Measurements from ENCODE around the gene MEIOSIN.

MEIOSIN gene

DNA sequence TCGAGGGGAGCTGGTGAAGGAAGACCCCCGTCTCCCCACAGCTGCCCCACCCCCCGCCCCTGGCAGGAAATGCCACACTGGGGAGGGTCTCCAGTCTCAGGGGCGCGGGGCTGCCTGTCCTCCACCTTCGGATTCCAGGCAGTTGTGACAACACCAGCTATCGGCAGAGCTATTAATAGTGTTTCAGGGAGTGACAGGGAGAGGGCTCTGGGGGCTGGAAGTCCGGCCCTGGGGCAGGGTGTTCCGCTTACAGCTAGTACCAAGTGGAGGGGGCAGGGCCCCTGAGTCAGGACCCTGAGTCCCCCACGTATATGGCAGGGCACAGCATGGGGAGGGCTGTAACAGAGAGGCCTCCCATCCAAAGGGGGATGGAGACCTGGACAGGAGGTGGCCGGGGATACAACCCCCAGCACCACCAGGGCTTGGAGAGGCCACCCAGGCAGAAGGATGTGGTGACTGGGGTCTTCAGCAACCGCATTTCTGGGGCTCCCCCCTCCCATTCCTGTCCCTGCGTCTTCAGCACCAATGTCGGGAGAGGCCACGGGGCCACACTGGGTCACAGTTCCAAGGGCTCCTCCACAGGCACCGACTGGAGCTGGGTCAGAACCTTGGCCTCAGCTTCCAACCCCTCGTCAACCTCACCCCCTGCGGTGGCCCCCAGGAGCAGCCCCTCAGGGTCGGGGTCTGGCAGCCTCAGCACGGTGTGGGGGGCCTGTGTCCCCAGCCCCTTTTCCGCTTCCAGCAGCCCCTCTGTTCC, 31.9 kb downstream of the MEIOSIN start:
- no peak for DNase-seq (ENCODE audit: low read depth in 2 of 2, low spot score in 1 of 2)

DNA sequence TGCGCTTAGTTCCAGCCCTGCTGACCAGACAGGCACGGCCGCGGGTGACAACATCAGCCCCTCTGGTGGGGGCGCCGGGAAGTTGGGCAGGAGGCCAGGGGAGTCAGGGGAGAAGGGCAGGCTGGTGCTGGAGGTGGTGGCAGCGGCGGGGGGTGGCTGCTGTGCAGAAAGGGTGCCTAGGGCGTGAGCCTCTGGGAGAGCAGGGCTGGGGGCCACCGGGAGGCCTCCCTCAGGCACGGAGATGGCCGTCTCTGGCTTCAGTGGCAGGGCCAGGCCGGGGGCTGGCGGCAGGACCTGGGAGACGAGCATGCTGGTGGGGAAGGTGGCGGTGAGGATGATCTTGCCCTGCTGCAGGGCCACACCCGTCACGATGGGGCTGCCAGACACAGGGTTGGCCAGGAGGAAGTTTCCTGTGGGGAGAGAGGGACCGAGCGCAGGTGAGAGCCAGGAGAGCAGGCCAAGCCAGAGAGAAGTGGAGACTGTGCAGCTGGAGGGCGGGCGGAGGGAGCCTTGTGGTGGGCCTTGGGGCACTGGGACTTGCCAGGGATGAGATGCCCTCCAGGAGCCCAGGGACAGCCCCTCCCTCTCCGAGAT, 32.6 kb downstream of the MEIOSIN start:
- no peak for DNase-seq (ENCODE audit: low read depth in 2 of 2, low spot score in 1 of 2)

DNA sequence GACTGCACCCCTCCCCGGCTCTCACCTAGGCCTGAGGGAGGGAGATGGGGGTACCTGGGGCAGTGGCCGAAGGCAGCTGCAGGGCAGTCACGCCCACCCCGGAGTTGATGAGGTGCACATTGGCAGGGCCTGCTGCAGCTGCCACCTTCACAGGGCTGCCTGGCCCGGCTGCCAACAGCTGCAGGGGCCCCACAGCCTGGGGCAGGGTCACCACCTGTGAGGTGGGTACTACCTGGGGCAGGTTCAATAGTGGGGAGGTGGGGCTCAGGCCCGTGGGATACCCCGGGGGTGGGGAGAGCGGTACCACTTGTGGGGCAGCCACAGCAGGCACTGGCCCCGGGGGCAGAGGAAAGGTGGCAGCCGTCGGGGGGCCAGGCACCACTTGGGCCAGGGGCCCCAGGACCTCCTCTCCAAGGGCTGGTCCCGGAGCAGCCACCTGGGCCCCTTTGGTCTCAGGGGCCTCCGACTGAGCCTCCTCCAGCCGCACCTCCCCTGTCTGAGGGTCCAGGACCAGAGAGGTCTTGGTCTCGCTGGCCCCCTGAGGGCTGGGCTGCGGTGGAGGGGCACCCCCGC, 33.1 kb downstream of the MEIOSIN start:
- no peak for DNase-seq (ENCODE audit: low read depth in 2 of 2, low spot score in 1 of 2)

DNA sequence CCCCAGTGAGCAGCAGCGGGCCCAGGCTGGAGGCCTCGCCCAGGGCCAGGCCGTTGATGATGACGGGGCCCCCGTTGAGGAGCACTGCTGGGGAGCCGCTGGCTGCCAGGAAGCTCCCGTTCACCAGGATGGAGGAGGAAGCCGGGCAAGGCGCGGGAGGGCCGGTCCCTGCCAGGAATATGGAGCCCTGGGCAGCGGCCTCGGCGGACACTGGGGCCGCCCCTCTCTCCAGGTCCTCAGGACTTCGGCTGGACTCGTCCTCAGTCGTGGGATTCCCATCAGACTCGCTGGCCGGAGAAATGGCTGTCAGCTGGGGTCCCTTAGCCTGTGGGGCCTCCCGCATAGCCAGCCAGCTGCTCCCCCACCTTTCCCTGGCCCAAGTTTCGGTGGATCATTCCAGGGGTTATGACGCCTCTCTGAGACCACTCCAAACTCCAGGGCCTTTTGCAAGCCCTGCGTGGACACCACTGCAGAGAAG, 33.7 kb downstream of the MEIOSIN start:
- DNase-seq (ENCODE audit: low read depth in 2 of 2, low spot score in 1 of 2) = no peak

DNA sequence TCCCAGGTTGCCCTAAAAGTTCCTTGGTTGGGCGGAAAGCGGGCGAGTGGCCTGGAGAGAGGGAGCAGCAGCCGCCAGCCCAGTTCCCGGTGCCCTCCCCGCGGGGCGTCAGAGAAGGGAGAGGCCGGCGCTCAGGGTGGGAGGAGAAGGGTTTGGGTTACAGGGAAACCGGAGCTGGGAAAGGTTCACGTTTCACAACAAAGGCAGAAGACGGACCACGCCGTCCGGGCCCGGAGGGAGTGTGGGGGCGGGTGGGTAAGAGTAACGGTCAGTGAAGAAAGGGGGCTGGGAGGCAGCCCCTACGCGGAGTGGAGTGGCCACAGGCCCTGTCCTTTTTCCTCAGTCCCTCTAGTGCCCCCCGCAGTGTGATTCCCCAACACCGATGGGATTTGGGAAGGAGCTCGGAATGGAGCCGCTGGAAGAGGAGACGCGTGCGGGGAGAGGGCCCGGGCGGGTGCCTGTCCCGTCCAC, 34.2 kb downstream of the MEIOSIN start:
- DNase-seq (ENCODE audit: low read depth in 2 of 2, low spot score in 1 of 2) = no peak

DNA sequence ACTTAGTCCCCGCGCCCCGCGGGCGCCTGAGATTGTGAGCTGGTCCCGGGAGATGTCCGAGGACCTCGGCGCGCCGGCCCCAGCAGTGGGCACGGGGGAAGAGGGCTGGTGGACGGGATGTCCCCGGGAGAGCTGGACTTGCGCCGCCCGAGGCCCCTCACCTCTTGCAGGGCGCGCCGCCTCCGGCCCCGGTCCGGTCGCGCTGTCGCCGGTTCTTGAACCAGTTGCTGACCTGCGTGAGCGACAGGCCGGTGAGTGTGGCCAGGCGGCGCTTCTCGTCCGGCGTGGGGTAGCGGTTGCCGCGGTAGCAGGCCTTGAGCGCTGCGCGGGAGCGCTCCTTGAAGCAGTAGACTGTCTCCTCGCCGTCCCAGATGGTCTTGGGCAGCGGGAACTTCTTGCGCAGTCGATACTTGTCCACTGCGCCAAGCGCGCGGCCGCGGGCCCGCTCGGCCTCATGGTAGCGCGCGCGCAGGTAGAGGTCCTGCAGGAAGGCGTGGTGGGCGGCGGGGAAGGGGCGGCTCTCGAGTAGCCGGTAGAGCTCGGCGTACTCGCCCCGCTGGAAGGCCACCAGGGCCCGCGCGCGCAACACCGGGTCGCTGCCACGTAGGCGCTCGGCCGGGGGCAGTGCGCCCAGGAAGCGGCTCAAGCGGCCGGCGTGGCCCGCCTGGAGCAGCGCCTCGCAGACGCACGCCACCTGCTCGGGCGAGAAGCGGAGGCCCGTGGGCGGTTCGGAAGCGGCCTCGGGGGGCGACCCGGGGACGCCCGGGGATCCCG, 34.8 kb downstream of the MEIOSIN start:
- no peak for DNase-seq (ENCODE audit: low read depth in 2 of 2, low spot score in 1 of 2)

DNA sequence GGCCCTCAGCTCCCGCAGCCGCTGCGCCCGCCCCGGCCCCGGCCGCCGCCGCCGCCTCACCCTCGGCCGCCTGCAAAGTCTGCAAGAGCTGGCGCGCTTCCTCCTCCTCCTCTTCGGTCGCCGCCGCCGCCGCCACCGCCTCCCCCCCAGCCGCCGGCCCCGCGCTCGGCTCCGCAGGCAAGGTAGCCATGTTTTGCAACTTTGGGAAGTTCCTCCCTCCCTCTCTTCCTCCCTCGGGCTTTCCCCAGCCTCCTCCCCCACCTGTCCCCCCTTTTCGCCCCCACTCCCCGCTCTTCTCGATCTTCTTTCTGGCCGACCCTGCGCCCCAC, 35.4 kb downstream of the MEIOSIN start:
- DNase-seq (ENCODE audit: low read depth in 2 of 2, low spot score in 1 of 2) = no peak

DNA sequence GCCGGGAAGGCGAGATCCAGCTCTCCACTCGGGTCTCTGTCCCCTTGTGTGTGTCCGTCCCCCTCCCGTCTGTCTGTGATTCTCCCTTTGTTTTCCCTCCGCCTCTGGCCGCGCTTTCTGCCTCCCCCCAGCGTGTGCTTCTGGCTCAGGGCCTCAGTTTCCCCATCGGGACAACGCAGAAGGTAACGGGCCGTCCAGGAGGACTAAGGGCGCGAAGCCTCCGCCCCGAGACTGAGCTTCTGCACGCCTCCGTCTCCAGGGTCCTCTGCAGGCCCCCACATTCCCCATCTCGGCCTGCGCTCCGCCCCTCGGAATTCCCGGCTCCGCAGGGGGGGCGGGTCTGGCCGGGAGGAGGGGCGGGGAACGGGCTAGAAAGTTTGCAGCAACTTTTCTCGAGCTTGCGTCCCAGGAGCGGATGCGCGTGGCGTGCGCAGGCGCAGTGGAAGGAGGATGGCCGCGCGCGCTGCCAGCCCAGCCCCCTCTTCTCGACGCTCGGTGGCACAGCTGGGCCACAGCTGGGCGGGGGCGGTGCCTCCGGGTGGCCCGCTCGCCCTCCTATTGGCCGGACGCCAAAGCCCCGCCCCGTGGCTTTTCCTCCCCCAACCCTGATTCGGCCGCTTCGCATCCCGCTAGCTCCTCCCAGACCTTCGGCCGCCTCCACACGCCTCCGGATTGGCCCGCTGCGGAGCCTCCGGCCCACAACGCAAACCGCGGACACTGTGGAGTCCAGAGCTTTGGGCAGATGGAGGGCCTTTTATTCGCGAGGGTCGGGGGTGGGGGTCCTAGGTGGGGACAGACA, 35.9 kb downstream of the MEIOSIN start, which contains the start of gene SIX5:
Gene SIX5 (minus strand): TSS at position 269 of the 799 bp plus-strand sequence. CDS start 408 bp downstream, outside the sequence.
- peak; percentile 77 to 86 for DNase-seq (ENCODE audit: low read depth in 2 of 2, low spot score in 1 of 2)

DNA sequence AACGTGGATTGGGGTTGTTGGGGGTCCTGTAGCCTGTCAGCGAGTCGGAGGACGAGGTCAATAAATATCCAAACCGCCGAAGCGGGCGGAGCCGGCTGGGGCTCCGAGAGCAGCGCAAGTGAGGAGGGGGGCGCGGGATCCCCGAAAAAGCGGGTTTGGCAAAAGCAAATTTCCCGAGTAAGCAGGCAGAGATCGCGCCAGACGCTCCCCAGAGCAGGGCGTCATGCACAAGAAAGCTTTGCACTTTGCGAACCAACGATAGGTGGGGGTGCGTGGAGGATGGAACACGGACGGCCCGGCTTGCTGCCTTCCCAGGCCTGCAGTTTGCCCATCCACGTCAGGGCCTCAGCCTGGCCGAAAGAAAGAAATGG, 36.6 kb downstream of the MEIOSIN start:
- DNase-seq (ENCODE audit: low read depth in 2 of 2, low spot score in 1 of 2) = no peak

DNA sequence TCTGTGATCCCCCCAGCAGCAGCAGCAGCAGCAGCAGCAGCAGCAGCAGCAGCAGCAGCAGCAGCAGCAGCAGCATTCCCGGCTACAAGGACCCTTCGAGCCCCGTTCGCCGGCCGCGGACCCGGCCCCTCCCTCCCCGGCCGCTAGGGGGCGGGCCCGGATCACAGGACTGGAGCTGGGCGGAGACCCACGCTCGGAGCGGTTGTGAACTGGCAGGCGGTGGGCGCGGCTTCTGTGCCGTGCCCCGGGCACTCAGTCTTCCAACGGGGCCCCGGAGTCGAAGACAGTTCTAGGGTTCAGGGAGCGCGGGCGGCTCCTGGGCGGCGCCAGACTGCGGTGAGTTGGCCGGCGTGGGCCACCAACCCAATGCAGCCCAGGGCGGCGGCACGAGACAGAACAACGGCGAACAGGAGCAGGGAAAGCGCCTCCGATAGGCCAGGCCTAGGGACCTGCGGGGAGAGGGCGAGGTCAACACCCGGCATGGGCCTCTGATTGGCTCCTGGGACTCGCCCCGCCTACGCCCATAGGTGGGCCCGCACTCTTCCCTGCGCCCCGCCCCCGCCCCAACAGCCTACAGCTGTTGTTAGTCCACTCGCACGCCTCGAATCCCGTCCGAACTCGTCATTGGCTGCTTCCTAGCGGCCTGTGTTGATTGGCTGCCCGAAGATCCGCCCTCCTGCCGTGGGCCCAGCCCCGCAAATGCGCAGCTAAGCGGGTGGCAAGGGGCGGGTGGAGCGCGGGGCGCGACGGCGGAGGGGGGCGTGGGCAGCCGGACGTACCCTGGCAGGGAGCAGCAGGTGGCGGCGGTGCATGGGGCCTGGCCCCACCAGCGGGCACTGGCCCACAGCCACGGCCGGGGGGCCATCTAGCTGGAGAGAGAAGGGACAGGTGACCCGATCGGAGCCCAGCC, 37.2 kb downstream of the MEIOSIN start:
- DNase-seq (ENCODE audit: low read depth in 2 of 2, low spot score in 1 of 2) = peak; percentile 72 to 77

DNA sequence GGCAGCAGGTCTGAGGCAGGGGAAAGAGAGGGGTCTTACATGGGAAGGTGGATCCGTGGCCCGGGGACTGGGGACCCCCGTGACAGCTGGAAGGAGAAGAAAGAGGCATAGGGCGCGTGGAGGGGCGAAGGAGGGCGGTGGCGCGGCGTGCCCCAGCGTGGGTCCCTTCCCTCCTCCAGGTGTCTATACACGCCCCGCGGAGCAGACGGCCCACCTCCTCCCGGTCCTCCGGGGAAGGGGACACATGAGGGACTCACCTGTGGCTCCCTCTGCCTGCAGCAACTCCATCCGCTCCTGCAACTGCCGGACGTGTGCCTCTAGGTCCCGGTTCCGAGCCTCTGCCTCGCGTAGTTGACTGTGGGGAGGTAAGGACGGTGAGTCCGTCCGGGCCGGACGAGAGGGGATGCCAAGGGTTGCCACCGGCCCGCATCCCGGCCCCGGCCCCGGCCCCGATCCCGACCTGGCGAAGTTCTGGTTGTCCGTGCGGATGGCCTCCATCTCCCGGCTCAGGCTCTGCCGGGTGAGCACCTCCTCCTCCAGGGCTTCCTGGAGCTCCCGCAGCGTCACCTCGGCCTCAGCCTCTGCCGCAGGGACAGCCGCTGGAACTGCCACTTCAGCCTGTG, 38.2 kb downstream of the MEIOSIN start:
- no peak for DNase-seq (ENCODE audit: low read depth in 2 of 2, low spot score in 1 of 2)

DNA sequence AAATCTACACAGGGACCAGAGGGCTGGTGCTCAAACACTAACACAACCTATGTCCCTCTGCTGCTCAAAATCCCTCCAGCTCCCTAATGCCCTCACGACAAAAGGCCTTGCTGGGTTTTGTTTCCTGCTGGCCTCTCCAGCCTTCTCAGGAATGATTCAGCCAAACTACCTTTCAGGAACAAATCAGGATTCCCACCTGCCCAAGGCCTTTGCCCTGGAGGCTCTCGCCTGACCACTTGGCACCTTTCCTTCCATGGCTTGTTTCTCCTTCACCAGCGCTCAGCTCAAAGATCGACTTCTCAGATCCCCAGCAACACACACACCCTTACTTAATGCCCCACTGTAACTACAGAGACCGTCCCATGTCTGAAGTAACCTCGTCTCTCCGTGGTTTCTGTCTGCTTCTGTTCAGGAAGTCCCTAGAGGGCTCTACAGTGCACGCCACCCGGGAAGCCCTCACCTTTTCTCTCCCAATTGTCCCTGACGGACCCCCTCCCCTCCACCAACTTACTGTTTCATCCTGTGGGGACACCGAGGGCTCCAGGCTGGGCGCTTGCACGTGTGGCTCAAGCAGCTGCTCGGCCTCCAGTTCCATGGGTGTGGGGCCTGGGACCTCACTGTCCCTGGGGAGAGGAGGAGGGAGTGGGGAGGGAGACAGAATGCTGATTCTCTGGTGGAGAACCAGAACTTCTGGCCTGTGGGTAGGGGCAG, 39.0 kb downstream of the MEIOSIN start:
- DNase-seq (ENCODE audit: low read depth in 2 of 2, low spot score in 1 of 2) = no peak

DNA sequence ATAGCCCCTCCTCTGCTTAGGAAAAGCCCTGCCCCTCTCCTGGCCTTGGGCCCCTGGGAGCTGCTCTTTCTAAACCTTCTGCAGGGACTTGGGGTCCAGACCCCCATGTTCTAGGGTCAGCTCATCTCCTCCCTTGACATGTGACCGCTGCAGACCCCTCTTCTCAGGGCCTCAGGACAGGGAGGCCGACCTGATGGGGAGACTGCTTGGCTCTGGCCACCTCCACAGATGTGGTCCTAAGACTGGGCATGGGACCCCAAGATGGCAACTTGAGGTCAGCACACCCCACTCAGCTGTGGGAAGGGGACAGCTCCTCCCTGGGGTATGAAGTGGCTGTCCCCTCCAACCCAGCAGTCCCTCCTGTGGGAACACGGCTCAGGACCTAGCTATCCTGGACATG, 39.7 kb downstream of the MEIOSIN start:
- DNase-seq (ENCODE audit: low read depth in 2 of 2, low spot score in 1 of 2) = no peak

DNA sequence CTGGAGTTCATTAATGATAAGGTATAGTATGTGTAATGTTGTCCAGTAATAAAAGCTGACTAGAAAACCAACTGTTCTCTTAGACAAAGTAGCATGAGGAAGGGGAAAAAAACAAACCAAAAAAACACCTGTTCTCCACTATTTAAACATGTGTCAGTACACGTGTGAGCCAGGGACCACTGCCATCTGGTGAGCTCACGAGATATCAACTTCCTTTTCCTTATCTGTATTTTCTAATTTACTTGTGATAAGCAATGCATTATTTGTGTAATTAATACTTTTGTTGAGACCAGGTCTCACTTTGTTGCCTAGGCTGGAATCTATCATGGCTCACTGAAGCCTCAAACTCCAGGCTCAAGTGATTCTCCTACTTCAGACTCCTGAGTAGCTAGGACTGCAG, 40.1 kb downstream of the MEIOSIN start:
- DNase-seq (ENCODE audit: low read depth in 2 of 2, low spot score in 1 of 2) = no peak

DNA sequence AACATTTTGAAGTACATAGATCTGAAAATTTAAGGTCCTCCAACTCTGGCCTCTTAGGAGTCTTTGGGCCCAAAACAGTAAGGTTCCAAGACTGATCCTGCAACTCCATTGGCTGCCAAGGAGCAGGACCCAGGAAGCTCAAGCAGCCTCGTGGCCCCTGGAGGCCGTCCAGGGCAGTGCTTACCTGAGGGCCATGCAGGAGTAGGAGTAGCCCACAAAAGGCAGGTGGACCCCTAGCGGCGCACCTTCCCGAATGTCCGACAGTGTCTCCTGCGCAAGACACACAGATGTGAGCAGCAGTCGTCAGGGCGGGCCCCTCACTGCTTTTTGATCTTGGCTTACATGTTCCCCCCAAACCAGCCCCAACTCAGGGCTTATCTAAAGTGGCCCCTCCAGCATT, 41.5 kb downstream of the MEIOSIN start:
- no peak for DNase-seq (ENCODE audit: low read depth in 2 of 2, low spot score in 1 of 2)

DNA sequence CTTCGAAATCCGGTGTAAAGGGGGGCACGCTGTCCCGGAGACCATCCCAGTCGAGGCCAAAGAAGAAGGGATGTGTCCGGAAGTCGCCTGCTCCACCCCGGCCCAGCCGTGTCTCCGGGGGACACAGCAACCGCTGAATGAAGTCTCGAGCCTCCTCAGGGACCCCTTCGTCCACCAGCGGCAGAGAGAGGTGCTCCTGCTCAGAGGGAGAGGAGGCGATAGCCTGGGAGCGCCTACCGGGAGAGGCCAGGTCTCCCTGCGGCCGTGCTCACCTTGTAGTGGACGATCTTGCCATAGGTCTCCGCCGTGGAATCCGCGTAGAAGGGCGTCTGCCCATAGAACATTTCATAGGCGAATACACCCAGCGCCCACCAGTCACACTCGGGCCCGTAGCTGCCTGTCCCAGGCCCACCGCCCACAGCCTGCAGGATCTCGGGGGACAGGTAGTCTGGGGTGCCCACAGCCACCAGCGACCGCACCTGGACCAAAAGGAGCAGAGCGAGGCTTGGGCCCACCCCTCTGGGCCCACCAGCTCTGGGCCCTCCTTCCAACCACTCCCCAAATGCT, 44.2 kb downstream of the MEIOSIN start:
- no peak for DNase-seq (ENCODE audit: low read depth in 2 of 2, low spot score in 1 of 2)

DNA sequence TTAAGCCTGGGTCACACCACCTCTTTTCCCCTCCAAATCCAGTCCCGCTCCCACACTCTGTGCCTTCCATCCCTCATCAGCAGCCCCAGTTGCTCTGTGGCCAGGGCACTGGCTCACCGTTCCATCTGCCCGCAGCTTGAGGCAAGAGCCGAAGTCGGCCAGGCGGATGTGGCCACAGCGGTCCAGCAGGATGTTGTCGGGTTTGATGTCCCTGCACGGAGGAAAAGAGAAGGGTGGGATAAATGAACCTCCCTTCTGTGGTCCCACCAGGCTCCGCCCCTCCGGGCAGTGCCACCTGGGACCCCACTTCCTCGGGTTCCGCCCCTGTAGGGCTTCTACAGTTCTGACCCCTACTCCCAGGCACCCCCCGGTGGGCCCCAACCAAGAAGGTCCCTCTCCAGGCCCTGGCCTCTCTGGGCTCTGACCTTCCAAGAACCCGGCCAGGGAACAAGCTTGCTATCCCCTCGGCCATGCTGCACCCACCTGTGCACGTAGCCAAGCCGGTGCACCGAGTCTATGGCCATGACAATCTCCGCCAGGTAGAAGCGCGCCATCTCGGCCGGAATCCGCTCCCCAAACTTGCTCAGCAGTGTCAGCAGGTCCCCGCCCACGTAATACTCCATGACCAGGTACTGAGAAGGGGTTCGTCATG, 44.9 kb downstream of the MEIOSIN start:
- no peak for DNase-seq (ENCODE audit: low read depth in 2 of 2, low spot score in 1 of 2)
